Measurements from ENCODE around the gene GAD2. TPM values are rescaled to one million over a fixed set of nuclear protein-coding genes. Genes with fewer than 3 reads are reported as not detected.

GAD2 gene
- total RNA-seq, 1 donor from 2014 or later, result 0.41 TPM

DNA sequence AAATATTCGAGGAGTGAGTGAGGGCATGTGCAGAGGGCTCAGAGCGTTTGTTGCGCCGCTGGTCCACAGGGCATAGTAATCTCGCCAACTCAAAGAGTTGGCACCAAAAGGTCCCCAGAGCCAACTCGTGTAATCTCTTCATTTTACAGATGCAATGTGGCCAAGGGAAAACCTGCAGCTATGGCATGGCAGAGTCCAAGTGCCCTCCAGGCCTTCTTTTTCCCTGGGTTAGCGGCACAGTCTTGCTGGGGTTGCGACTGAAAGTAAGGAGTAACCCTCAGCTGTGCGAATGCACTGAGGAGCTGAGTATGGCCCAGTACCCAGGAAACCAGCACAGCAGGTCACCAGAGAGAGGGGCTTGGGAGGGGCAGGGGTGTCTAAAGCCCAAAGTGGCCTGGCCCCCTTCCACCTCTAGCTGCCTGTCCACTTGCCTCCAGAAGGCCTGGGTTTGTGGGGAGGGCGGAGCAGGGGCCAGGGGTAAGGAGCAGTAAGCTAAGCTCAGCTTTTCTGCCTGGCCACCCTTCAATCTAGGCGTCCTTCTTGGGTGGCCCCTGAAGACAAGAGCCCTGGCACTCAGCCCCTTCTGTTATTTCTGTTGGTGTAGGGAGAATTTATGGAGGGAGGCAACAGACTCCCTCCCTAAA, 3.3 kb upstream of the GAD2 start:
- Mint-ChIP-seq H3K4me1 (peaks cover 31% of the 10 kb centered on the region), H3K9me3 (no peaks in the 10 kb centered on the region), H3K4me3 (no peak overlapping the region), H3K36me3 (no peaks in the 10 kb centered on the region), H3K27ac (no peak overlapping the region), H3K27me3 (ENCODE audit: insufficient read depth, low read depth) (peaks cover 61% of the 10 kb centered on the region)
- Histone ChIP-seq H3K27ac (no peak overlapping the region), H3K27me3 (peaks cover 100% of the 10 kb centered on the region), H3K9me3 (ENCODE audit: low read depth) (no peaks in the 10 kb centered on the region), H3K9ac (no peak overlapping the region), H3K4me1 (peaks cover 61% of the 10 kb centered on the region), H4K20me1 (ENCODE audit: low read depth) (peaks cover 78% of the 10 kb centered on the region), H3K4me2 (peak overlapping the region; percentile 80), H3K4me3 (no peak overlapping the region), H3K79me2 (ENCODE audit: low read depth) (no peaks in the 10 kb centered on the region), H3K36me3 (no peaks in the 10 kb centered on the region), H3F3A (ENCODE audit: low read depth) (peaks cover 34% of the 10 kb centered on the region), H2AFZ (replicated peaks) (no peak overlapping the region)
- DNase-seq (ENCODE audit: low spot score), result peak; percentile 82
- no peak for TF ChIP-seq EZH2phosphoT487 (IDR thresholded peaks at IDR 0.05)
- TF ChIP-seq, protein P1, sequence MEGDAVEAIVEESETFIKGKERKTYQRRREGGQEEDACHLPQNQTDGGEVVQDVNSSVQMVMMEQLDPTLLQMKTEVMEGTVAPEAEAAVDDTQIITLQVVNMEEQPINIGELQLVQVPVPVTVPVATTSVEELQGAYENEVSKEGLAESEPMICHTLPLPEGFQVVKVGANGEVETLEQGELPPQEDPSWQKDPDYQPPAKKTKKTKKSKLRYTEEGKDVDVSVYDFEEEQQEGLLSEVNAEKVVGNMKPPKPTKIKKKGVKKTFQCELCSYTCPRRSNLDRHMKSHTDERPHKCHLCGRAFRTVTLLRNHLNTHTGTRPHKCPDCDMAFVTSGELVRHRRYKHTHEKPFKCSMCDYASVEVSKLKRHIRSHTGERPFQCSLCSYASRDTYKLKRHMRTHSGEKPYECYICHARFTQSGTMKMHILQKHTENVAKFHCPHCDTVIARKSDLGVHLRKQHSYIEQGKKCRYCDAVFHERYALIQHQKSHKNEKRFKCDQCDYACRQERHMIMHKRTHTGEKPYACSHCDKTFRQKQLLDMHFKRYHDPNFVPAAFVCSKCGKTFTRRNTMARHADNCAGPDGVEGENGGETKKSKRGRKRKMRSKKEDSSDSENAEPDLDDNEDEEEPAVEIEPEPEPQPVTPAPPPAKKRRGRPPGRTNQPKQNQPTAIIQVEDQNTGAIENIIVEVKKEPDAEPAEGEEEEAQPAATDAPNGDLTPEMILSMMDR (IDR thresholded peaks at IDR 0.05), result no peak
- TF ChIP-seq EZH2 (IDR thresholded peaks at IDR 0.05), result no peak

DNA sequence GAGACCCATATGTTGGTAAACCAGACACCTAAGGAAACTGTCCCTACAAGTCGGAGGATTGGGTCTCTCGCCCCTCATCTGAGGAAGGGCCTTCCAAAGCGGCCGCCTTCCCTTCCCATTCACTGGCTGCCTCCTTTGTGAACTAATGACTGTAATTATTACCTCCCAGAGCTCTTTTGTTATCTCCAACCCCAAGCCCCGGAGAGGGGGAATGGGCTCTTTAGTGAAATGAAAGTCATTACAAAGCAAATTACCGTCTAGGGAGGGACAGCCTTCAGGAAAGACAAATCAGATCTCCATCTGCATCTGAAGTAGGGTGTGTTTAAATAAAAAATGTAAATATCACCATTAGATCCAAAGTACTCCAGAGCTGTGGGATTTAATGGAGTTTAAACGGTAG, 2.6 kb upstream of the GAD2 start:
- Histone ChIP-seq H3K36me3 (no peaks in the 10 kb centered on the region), H3K9ac (no peak overlapping the region), H3K4me3 (peak overlapping the region; percentile 44), H3K27me3 (peaks cover 100% of the 10 kb centered on the region), H4K20me1 (ENCODE audit: low read depth) (peaks cover 86% of the 10 kb centered on the region), H3K27ac (no peak overlapping the region), H2AFZ (replicated peaks) (no peak overlapping the region), H3K4me1 (peaks cover 61% of the 10 kb centered on the region), H3K4me2 (peak overlapping the region; percentile 80), H3F3A (ENCODE audit: low read depth) (peaks cover 34% of the 10 kb centered on the region), H3K79me2 (ENCODE audit: low read depth) (no peaks in the 10 kb centered on the region), H3K9me3 (ENCODE audit: low read depth) (no peaks in the 10 kb centered on the region)
- H3K27ac Mint-ChIP-seq, result no peak overlapping the region
- no peaks in the 10 kb centered on the region for H3K36me3 Mint-ChIP-seq
- H3K27me3 Mint-ChIP-seq (ENCODE audit: insufficient read depth, low read depth), result peaks cover 69% of the 10 kb centered on the region
- peaks cover 3% of the 10 kb centered on the region for H3K9me3 Mint-ChIP-seq
- peak; percentile 86 for DNase-seq (ENCODE audit: low spot score)
- H3K4me1 Mint-ChIP-seq, result peaks cover 35% of the 10 kb centered on the region
- H3K4me3 Mint-ChIP-seq, result no peak overlapping the region
- TF ChIP-seq EZH2phosphoT487 (IDR thresholded peaks at IDR 0.05) (no peak), EZH2 (IDR thresholded peaks at IDR 0.05) (no peak)
- TF ChIP-seq, protein P1 (IDR thresholded peaks at IDR 0.05), result no peak

DNA sequence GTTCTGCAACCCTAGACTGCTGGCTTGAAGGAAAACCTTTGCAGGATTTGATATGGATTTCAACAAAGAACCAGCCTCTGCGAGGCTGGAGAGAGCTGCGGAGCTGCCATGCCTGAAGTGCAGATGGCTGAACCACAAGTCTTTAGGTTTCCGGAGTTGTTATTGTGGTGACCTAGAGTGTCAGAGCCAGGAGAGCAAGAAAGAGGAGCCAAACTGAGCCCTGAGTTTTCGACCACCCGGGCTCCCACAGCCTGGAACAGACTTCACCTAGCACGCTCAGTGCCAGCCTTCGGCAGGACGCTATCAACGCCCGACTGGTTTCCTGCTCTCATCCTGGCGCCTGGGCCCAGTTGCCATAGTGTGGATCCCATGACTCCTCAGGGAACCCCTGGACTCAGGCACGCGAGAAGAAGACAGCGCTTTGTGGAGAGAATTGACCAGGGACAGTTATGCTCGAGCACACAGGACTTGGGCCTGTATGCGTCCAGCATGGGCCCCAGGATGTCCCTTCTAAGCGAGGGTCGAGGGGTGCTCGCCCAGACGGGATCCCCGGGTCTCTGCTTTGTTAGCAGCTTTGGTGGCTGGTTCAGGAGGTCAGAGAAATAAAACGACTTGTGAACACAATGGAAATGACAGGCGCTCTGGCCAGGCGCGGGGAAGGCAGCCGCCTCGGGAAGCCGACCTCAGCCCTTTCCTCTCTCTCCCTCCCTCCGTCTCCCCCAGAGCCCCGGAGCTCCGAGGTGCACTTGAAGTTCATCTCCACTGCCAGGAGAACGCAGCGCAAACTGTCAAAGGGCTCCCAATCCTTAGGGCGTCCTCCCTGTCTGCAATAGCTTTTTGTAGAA, 1.8 kb upstream of the GAD2 start:
- peaks cover 3% of the 10 kb centered on the region for H3K9me3 Mint-ChIP-seq
- peak; percentile 50 for DNase-seq (ENCODE audit: low spot score)
- H3K27ac ChIP-seq, result no peak overlapping the region
- H3K4me3 ChIP-seq, result peak overlapping the region; percentile 44
- peaks cover 74% of the 10 kb centered on the region for H3K27me3 Mint-ChIP-seq (ENCODE audit: insufficient read depth, low read depth)
- peak overlapping the region; percentile 86 for H3K4me3 Mint-ChIP-seq
- H3K4me1 ChIP-seq, result peaks cover 61% of the 10 kb centered on the region
- H3K9ac ChIP-seq, result no peak overlapping the region
- no peaks in the 10 kb centered on the region for H3K36me3 Mint-ChIP-seq
- no peaks in the 10 kb centered on the region for H3K36me3 ChIP-seq
- H4K20me1 ChIP-seq (ENCODE audit: low read depth), result peaks cover 92% of the 10 kb centered on the region
- TF ChIP-seq EZH2 (IDR thresholded peaks at IDR 0.05) (peak; percentile 9), EZH2phosphoT487 (IDR thresholded peaks at IDR 0.05) (no peak)
- peak overlapping the region; percentile 80 for H3K4me2 ChIP-seq
- H2AFZ ChIP-seq (replicated peaks), result no peak overlapping the region
- peaks cover 100% of the 10 kb centered on the region for H3K27me3 ChIP-seq
- H3F3A ChIP-seq (ENCODE audit: low read depth), result peaks cover 34% of the 10 kb centered on the region
- no peak overlapping the region for H3K27ac Mint-ChIP-seq
- H3K4me1 Mint-ChIP-seq, result peaks cover 35% of the 10 kb centered on the region
- no peaks in the 10 kb centered on the region for H3K9me3 ChIP-seq (ENCODE audit: low read depth)
- no peaks in the 10 kb centered on the region for H3K79me2 ChIP-seq (ENCODE audit: low read depth)
